AG04449 (cell line): ENCODE measurements around the gene GABRB2.

Experiments
- CTCF ChIA-PET: fragments of 350-600 bp; formaldehyde crosslinking; extraction: SDS; loops from one replicate; lab custom pipeline; 2021; ENCODE audit warnings: antibody characterized with exemption; lab: Yijun Ruan, JAX
- POLR2A ChIA-PET: fragments of 400-600, 350-600 bp; formaldehyde crosslinking; extraction: SDS; loops from one replicate; lab custom pipeline; 2020; ENCODE audit warnings: antibody characterized with exemption, inconsistent platforms; lab: Yijun Ruan, JAX
- DNase-seq: peaks from one replicate; pipeline ENCODE4 v3.0.0-alpha.2; 2010; ENCODE audit warnings: low read depth, low spot score
- H3K4me3 ChIP-seq: 2 replicates; pipeline ENCODE4 v1.5.1; 2011; ENCODE audit warnings: low read depth, mild to moderate bottlenecking, control low read depth, low read length
- TF ChIP-seq, protein P1 (sequence below): IDR thresholded peaks from one replicate; pipeline ENCODE4 v1.5.1; 2011; ENCODE audit warnings: mild to moderate bottlenecking, moderate library complexity, low read length, control low read depth, inconsistent platforms; ENCODE audit not compliant: insufficient read depth; ENCODE audit errors: missing control alignments

GABRB2 gene

DNA sequence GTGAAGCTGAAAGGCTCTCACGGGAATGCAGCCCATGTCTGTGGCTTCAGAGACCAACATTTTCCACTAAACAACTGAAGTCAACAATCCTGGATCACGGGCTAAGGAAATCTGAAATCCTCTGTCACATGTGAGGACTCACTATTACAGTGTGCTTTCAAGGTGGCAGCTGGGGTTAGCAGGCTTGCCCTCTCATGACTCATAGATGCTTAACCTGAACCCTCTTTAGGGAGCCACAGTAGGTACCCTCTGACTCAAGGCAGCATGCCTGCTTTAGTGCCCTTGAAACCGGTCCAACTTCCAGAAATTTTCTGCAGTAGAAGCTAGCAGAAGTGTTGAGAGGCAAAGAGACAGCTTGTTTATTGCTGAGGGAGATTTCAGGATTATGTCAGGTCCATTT, 232.5 kb downstream of the GABRB2 start:
- ChIA-PET CTCF (no interaction called here), POLR2A (no interaction called here)
- TF ChIP-seq, protein P1, sequence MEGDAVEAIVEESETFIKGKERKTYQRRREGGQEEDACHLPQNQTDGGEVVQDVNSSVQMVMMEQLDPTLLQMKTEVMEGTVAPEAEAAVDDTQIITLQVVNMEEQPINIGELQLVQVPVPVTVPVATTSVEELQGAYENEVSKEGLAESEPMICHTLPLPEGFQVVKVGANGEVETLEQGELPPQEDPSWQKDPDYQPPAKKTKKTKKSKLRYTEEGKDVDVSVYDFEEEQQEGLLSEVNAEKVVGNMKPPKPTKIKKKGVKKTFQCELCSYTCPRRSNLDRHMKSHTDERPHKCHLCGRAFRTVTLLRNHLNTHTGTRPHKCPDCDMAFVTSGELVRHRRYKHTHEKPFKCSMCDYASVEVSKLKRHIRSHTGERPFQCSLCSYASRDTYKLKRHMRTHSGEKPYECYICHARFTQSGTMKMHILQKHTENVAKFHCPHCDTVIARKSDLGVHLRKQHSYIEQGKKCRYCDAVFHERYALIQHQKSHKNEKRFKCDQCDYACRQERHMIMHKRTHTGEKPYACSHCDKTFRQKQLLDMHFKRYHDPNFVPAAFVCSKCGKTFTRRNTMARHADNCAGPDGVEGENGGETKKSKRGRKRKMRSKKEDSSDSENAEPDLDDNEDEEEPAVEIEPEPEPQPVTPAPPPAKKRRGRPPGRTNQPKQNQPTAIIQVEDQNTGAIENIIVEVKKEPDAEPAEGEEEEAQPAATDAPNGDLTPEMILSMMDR: no peak
- no peak overlapping the region for H3K4me3 ChIP-seq
- DNase-seq: no peak

DNA sequence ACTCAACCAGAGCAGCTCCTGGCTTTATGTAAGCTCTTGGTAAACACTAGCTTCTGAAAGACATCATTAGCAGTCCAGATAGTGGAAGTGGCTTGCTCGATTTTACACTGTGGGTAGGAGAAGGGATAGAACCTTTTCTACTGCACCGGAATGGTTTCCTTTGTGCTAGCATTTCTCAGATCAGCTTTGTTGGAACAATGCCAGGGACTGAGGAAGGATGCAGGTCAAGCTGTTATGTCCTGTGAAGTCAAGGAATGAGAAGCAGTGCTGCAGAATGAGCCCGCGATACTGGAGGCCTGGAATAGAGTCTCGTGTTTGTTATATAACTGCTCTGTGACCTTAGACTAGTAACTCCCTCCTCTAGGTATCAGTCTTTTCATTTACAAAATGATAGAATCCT, 233.6 kb downstream of the GABRB2 start:
- POLR2A ChIA-PET: no interaction called here

DNA sequence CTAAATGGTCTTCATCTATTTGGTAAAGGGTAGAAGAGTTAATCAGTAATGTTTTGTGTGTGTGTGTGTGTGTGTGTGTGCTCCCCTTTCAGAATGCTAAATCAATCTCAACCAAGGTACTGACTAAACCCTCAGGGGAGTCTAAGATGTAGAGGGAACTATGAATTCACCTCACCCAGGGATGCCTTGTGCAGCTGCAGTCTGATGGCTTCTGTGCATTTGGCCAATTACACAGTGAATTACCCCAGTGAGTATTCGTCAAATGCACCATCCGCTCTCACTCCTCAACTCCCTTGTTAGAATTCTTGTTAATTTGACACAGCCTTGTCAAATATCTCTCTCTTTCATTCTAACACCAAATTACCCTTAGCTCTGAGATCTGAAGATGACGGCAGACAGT, 234.6 kb downstream of the GABRB2 start:
- POLR2A ChIA-PET: no interaction called here
- no peak for DNase-seq
- H3K4me3 ChIP-seq: no peak overlapping the region
- TF ChIP-seq, protein P1: no peak
- CTCF ChIA-PET: no interaction called here

More for the DNA sequence above, 233.6 kb downstream of the GABRB2 start:
- CTCF ChIA-PET: no interaction called here
- H3K4me3 ChIP-seq: no peak overlapping the region
- TF ChIP-seq, protein P1: no peak
- no peak for DNase-seq

DNA sequence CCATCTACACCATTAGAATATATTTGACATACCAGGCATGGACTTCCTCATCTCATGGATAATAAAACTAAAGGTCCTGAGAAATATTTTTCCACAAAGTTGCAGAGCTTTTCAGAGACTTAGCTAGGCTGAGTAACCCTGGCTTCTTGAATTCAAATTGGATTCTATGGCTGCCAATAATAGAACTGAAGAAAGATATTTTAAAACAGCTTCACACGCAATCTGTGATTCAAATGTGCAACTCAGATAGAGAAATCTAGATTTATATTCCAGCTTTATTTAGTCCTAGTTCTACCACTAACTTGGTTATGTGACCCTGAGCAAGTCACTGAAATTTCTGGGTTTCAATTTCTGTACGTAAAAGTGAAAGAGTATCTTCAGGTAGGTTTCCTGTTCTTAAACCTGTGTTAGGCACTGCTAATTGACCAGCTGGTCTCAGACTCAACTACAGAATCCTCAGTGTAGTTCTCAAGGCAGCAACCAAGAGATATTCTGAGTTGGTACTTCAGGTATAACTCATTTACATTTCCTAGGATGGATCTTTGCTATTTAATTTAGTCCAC, 235.3 kb downstream of the GABRB2 start:
- TF ChIP-seq, protein P1: no peak
- no peak overlapping the region for H3K4me3 ChIP-seq
- ChIA-PET POLR2A (no interaction called here), CTCF (no interaction called here)
- DNase-seq: no peak

DNA sequence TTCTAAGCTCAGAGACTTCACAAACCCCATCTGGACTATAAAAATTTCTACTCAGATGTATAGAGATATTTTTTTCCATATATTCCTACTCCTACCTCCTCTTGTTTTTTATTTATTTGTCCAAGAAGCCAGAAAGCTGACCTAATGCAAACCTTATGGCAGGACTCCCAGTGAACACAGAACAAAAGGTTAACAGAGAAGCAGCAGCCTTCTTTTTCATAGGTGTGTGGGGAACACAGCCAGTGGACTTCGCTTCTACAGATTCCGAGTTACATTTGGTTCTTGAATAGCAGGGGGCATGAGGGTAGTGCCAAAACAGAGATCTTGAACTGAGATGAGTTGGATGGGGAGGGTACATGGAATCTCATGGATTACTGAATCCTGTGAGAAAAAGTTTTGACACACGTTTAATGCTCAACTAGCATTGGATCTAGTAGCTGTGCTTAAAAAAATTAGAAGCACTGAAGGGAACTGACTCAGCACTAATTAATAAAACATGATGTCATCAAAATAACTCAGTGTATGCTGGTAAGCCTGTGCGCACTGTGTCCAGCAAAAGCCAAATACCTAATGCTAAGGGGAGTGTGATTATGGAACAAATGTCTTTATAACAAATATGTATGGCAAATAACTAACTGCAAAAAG, 240.1 kb downstream of the GABRB2 start:
- CTCF ChIA-PET: no interaction called here

DNA sequence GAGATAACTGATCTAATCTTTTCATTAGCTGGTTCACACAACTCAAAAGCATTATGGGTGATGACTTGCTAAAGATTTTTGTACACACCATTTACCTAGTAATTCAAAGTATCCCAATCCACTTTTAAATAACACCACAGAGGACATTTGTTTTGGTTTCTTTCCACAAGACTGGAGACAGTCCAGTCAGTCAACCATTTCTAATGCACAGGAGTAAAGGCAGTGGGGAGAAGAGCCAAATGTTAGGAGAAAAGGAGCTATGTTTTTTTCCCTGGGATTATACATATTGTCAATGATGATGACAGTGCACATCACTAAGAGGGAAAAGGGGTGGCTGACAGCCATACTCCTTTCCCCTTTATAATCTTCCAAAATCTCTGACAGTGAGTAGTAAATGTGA, 240.9 kb downstream of the GABRB2 start:
- CTCF ChIA-PET: no interaction called here
- POLR2A ChIA-PET: no interaction called here
- no peak overlapping the region for H3K4me3 ChIP-seq
- DNase-seq: no peak
- TF ChIP-seq, protein P1: no peak

More for the DNA sequence above, 240.1 kb downstream of the GABRB2 start:
- POLR2A ChIA-PET: no interaction called here
- H3K4me3 ChIP-seq: no peak overlapping the region
- DNase-seq: no peak
- TF ChIP-seq, protein P1: no peak
